ENCODE measurements around the gene GNG12. TPM values are rescaled to one million over a fixed set of nuclear protein-coding genes. Genes with fewer than 3 reads are reported as not detected.

The GNG12 gene
- total and polyA plus RNA-seq, 2 experiments from 2014 or later: 265 to 309 TPM

DNA sequence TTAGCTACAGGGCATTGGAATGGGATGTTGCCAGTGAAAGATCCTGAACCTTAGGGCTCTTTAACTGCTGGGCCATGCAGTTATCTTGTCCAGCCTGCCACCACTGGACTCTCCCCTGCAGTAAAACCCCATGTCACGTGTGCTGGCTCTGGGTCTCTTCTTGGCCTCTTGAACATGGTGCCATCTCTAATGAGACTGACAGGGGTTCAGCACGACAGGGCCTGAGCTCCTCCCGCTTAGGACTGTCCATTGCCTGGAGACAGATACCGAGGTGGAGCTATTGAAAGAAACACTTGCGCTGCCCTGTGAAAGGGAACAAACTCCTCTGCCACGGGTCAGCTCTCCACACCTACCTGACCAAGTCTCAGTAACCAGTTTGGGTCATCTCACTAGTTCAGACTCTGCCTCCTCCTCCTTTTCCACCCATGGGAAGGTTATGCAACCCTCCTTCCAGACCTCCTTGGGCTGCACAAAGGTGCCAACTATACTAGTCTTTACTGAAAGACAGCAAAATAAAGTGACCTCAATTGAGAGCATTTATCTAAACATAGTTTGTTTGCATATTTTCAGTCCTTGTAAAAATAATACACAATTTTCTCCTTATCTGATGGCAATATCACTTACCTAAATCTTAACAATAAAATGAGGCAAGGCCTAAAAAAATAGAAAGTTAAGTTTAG is 66.0 kb downstream of the GNG12 start:
- Histone ChIP-seq H3K27ac (peak overlapping the region; percentile 71; the same call in 1 of the 2 replicates), H3K9me2 (ENCODE audit: insufficient read depth) (no peaks in the 10 kb centered on the region), H3F3A (ENCODE audit: insufficient read depth) (peaks cover 44% of the 10 kb centered on the region), H3K9ac (peak overlapping the region; percentile 53; the same call in 1 of the 2 replicates), H3K79me2 (ENCODE audit: insufficient read depth) (peaks cover 94% of the 10 kb centered on the region), H3K9me3 (ENCODE audit: low read depth) (no peaks in the 10 kb centered on the region), H3K4me2 (ENCODE audit: unreplicated experiment) (peak overlapping the region; percentile 75), H4K20me1 (ENCODE audit: insufficient read depth) (no peaks in the 10 kb centered on the region; the same call in 1 of the 2 replicates), H3K36me3 (ENCODE audit: low read depth) (0 out of 2 replicates have a peak, but pooled peaks cover under 1% of the 10 kb centered on the region), H3K4me1 (ENCODE audit: insufficient read depth) (peaks cover 52% of the 10 kb centered on the region), H3K27me3 (replicated peaks; ENCODE audit: insufficient read depth) (no peaks in the 10 kb centered on the region), H3K4me3 (no peak overlapping the region), H2AFZ (no peak overlapping the region)
- 77 to 86% methylated on average over 6 of the region's 6 CpGs for WGBS, 2 experiments (ENCODE audit: low coverage in 1 of 2, low lambda C conversion rate in 2 of 2, missing lambda C conversion rate in 2 of 2)
- no peak for TF ChIP-seq EZH2phosphoT487 (IDR thresholded peaks at IDR 0.05; ENCODE audit: insufficient read depth, low read depth)
- no peak for TF ChIP-seq EZH2 (IDR thresholded peaks at IDR 0.05; ENCODE audit: insufficient read depth, poor library complexity, severe bottlenecking)
- in situ Hi-C loops (cut with MboI): no loop called here
- no peak for DNase-seq

DNA sequence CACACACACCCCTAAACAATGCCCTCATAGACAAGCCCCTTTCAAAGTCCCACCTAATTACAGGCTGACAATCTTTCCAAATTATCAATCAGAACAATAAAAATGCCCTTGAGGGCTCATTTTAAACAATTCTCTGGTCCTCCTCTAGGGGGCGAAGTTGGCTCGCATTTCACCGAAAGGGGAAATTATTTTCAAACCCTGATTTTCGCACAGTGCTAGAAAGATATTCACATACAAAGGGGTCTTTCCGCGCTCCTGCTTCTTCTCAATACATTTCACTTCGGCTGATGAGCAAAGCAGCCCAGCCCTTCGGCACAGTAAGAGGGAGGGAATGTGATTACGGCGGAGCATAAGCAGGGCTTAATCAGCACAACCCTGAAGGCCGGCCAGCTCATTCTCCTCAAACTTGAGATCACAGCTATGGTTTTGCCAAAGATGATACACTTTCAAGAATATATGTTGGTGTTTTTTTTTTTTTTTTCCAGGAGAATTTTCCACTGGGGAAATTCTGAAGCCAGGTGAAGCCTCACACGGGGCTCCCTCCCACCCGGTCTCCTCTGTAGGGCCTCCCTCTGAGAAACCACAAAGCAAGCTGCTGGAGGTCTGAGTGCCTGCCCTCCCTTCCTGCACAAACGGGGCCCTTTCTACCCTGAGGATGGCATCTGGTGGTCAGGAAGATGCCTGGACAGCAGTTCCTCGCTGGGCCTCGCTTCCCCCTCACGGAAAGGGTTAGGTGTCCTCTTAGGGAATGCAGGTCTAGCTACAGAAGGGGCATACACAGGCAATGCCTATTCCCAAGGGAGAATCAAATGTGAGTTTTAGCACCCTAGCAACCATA is 66.9 kb downstream of the GNG12 start:
- Histone ChIP-seq H3K9me3 (ENCODE audit: low read depth) (no peaks in the 10 kb centered on the region), H2AFZ (0 out of 2 replicates have a peak overlapping the region, but pooled peaks have one; percentile 16), H3K79me2 (ENCODE audit: insufficient read depth) (peaks cover 94% of the 10 kb centered on the region), H3K36me3 (ENCODE audit: low read depth) (no peaks in the 10 kb centered on the region), H3K27ac (peak overlapping the region; percentile 71), H3F3A (ENCODE audit: insufficient read depth) (peaks cover 35% of the 10 kb centered on the region), H3K4me3 (peak overlapping the region; percentile 62), H4K20me1 (ENCODE audit: insufficient read depth) (no peaks in the 10 kb centered on the region; the same call in 1 of the 2 replicates), H3K9me2 (ENCODE audit: insufficient read depth) (no peaks in the 10 kb centered on the region), H3K9ac (peak overlapping the region; percentile 53), H3K27me3 (replicated peaks; ENCODE audit: insufficient read depth) (no peaks in the 10 kb centered on the region), H3K4me1 (ENCODE audit: insufficient read depth) (peaks cover 51% of the 10 kb centered on the region), H3K4me2 (ENCODE audit: unreplicated experiment) (peak overlapping the region; percentile 75)
- 18% methylated on average over 17 of the region's 17 CpGs for WGBS, 2 experiments (ENCODE audit: low coverage in 1 of 2, low lambda C conversion rate in 2 of 2, missing lambda C conversion rate in 2 of 2)
- peak; percentile 98 for DNase-seq
- TF ChIP-seq EZH2 (IDR thresholded peaks at IDR 0.05; ENCODE audit: insufficient read depth, poor library complexity, severe bottlenecking) (no peak), EZH2phosphoT487 (IDR thresholded peaks at IDR 0.05; ENCODE audit: insufficient read depth, low read depth) (no peak)
- in situ Hi-C loops (cut with MboI): no loop called here

DNA sequence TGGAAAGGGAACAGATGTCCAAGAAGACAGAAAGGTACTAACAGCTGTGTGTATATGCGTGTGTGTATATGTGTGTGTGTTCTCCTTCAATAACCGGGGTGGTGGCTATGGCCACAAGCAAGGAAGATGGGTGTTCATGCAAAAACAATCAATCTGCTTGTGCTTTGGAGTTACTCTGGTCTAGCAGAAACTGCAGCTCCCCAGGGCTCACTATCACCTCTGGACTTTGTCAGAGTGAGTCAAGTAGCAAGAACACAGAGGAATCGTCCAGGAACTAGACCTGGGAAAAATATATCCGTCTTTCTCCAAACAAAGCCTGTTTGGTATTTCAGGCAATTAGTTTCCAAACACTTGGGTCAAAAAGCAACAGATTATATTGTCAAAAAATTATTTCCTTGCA is 68.6 kb downstream of the GNG12 start:
- H3K36me3 ChIP-seq (ENCODE audit: low read depth): no peaks in the 10 kb centered on the region
- H3K79me2 ChIP-seq (ENCODE audit: insufficient read depth): peaks cover 89% of the 10 kb centered on the region
- no peak for TF ChIP-seq EZH2phosphoT487 (IDR thresholded peaks at IDR 0.05; ENCODE audit: insufficient read depth, low read depth)
- TF ChIP-seq EZH2 (IDR thresholded peaks at IDR 0.05; ENCODE audit: insufficient read depth, poor library complexity, severe bottlenecking): no peak
- H4K20me1 ChIP-seq (ENCODE audit: insufficient read depth): no peaks in the 10 kb centered on the region; the same call in 1 of the 2 replicates
- H3K9me2 ChIP-seq (ENCODE audit: insufficient read depth): no peaks in the 10 kb centered on the region
- 72 to 74% methylated on average over 4 of the region's 4 CpGs for WGBS, 2 experiments (ENCODE audit: low coverage in 1 of 2, low lambda C conversion rate in 2 of 2, missing lambda C conversion rate in 2 of 2)
- peak; percentile 24 for DNase-seq
- peaks cover 55% of the 10 kb centered on the region for H3K4me1 ChIP-seq (ENCODE audit: insufficient read depth)
- no peaks in the 10 kb centered on the region for H3K9me3 ChIP-seq (ENCODE audit: low read depth)
- in situ Hi-C loops (cut with MboI): loop anchor here (5.0 kb wide), 1 partner anchor 232 kb away; no protein-coding TSS in a partner anchor
- no peak overlapping the region for H3K27ac ChIP-seq
- peaks cover 33% of the 10 kb centered on the region for H3F3A ChIP-seq (ENCODE audit: insufficient read depth)
- no peak overlapping the region for H3K4me3 ChIP-seq
- H3K4me2 ChIP-seq (ENCODE audit: unreplicated experiment): no peak overlapping the region
- H3K27me3 ChIP-seq (replicated peaks; ENCODE audit: insufficient read depth): no peaks in the 10 kb centered on the region
- no peak overlapping the region for H2AFZ ChIP-seq
- H3K9ac ChIP-seq: no peak overlapping the region

DNA sequence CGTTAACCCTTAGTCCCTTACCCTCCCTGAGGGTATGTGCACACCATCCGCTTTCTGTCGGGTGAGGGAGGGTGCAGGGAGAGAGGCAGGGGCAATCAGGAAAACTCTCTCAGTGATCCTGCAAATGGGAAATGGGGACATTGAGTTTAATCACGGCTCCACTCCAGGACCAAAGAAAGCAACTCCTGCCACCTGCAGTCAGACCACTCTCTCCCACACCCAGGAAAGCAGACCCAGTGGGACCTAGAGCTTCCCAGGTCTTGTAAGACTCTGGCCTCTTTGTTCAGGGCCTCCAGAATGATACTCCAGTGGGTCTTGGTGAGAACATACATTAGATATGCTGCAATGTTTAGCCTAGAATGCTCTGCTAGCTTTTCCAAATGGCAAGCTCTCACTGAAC is 71.5 kb downstream of the GNG12 start:
- no peak overlapping the region for H3K27ac ChIP-seq
- peaks cover 87% of the 10 kb centered on the region for H3K79me2 ChIP-seq (ENCODE audit: insufficient read depth)

More for the DNA sequence above, 71.5 kb downstream of the GNG12 start:
- Histone ChIP-seq H4K20me1 (ENCODE audit: insufficient read depth) (no peaks in the 10 kb centered on the region), H3K4me2 (ENCODE audit: unreplicated experiment) (no peak overlapping the region), H3K4me1 (ENCODE audit: insufficient read depth) (peaks cover 56% of the 10 kb centered on the region), H3K4me3 (no peak overlapping the region), H3K36me3 (ENCODE audit: low read depth) (no peaks in the 10 kb centered on the region), H3K9me2 (ENCODE audit: insufficient read depth) (no peaks in the 10 kb centered on the region), H3F3A (ENCODE audit: insufficient read depth) (peaks cover 38% of the 10 kb centered on the region), H3K27me3 (replicated peaks; ENCODE audit: insufficient read depth) (no peaks in the 10 kb centered on the region), H3K9me3 (ENCODE audit: low read depth) (no peaks in the 10 kb centered on the region), H3K9ac (peak overlapping the region; percentile 59; the same call in 1 of the 2 replicates), H2AFZ (no peak overlapping the region)
- 79 to 83% methylated on average over 4 of the region's 4 CpGs for WGBS, 2 experiments (ENCODE audit: low coverage in 1 of 2, low lambda C conversion rate in 2 of 2, missing lambda C conversion rate in 2 of 2)
- no peak for DNase-seq
- in situ Hi-C loops (cut with MboI): loop anchor here (5.0 kb wide), 1 partner anchor 229 kb away; no protein-coding TSS in a partner anchor
- no peak for TF ChIP-seq EZH2phosphoT487 (IDR thresholded peaks at IDR 0.05; ENCODE audit: insufficient read depth, low read depth)
- no peak for TF ChIP-seq EZH2 (IDR thresholded peaks at IDR 0.05; ENCODE audit: insufficient read depth, poor library complexity, severe bottlenecking)
